HepG2 (cell line): ENCODE results near the gene CYSTM1. TPM values are rescaled to one million over a fixed set of nuclear protein-coding genes. Genes with fewer than 3 reads are reported as not detected.

ENCODE experiments used
- CAMTA2 ChIP-seq: sonication (generic); formaldehyde crosslinking; IDR thresholded peaks from 2 replicates; pipeline ENCODE4 v1.4.0; 2020; ENCODE audit warnings: mild to moderate bottlenecking, missing genetic modification reagents, borderline replicate concordance
- CEBPB ChIP-seq: IDR thresholded peaks from 2 replicates; pipeline ENCODE4 v1.6.1; 2011; ENCODE audit warnings: low read depth, low read length, improper control_type of control experiment, borderline replicate concordance
- EEA1 ChIP-seq: sonication (generic); formaldehyde crosslinking; IDR thresholded peaks from 2 replicates; pipeline ENCODE4 v1.5.1; 2020; ENCODE audit warnings: mild to moderate bottlenecking, missing genetic modification reagents, borderline replicate concordance
- ELF3 ChIP-seq: IDR thresholded peaks from 2 replicates; pipeline ENCODE4 v1.6.1; 2016; ENCODE audit warnings: missing genetic modification reagents, missing compliant biosample characterization
- FOXJ3 ChIP-seq: sonication (generic); formaldehyde crosslinking; IDR thresholded peaks from 2 replicates; pipeline ENCODE4 v1.4.0; 2020; ENCODE audit warnings: missing genetic modification reagents, mild to moderate bottlenecking, borderline replicate concordance
- HNRNPL ChIP-seq: fragments of 200-400 bp; formaldehyde crosslinking; IDR thresholded peaks from 2 replicates; pipeline ENCODE4 v1.6.1; 2017; ENCODE audit warnings: mild to moderate bottlenecking, low read depth, low read length
- KAT7 ChIP-seq: IDR thresholded peaks from 2 replicates; pipeline ENCODE4 v1.6.1; 2018; ENCODE audit warnings: borderline replicate concordance, missing compliant biosample characterization
- MAFK ChIP-seq, 2 experiments: IDR thresholded peaks in 1 of 2; conservative IDR thresholded peaks in 1 of 2; 2 replicates each; pipeline ENCODE4 v1.6.1; 2011; ENCODE audit warnings: improper control_type of control experiment in 2 of 2, low read length in 2 of 2
- SYNCRIP ChIP-seq: fragments of 200-400 bp; formaldehyde crosslinking; IDR thresholded peaks from 2 replicates; pipeline ENCODE4 v1.6.1; 2018; ENCODE audit warnings: mild to moderate bottlenecking, low read depth, low read length; ENCODE audit not compliant: insufficient read depth
- ZFP82 ChIP-seq: sonication (generic); formaldehyde crosslinking; IDR thresholded peaks from 2 replicates; pipeline ENCODE4 v1.5.1; 2020; ENCODE audit warnings: mild to moderate bottlenecking, missing genetic modification reagents, borderline replicate concordance
- ZNF124 ChIP-seq: sonication (generic); formaldehyde crosslinking; IDR thresholded peaks from 2 replicates; pipeline ENCODE4 v1.4.0; 2020; ENCODE audit warnings: missing genetic modification reagents
- ZNF383 ChIP-seq: sonication (generic); formaldehyde crosslinking; IDR thresholded peaks from 2 replicates; pipeline ENCODE4 v1.4.0; 2020; ENCODE audit warnings: missing genetic modification reagents, mild to moderate bottlenecking, borderline replicate concordance
- ZNF44 ChIP-seq: sonication (generic); formaldehyde crosslinking; IDR thresholded peaks from 2 replicates; pipeline ENCODE4 v1.5.1; 2020; ENCODE audit warnings: mild to moderate bottlenecking, missing genetic modification reagents
- ZNF552 ChIP-seq: sonication (generic); formaldehyde crosslinking; IDR thresholded peaks from 2 replicates; pipeline ENCODE4 v1.9.0; 2022; ENCODE audit warnings: missing genetic modification reagents, mild to moderate bottlenecking, borderline replicate concordance
- ZNF644 ChIP-seq: IDR thresholded peaks from 2 replicates; pipeline ENCODE4 v1.6.1; 2016; ENCODE audit warnings: low read depth
- ZNF788 ChIP-seq: sonication (generic); formaldehyde crosslinking; IDR thresholded peaks from 2 replicates; pipeline ENCODE4 v1.5.0; 2020; ENCODE audit warnings: mild to moderate bottlenecking, missing genetic modification reagents, borderline replicate concordance
- ZNF841 ChIP-seq: sonication (generic); formaldehyde crosslinking; IDR thresholded peaks from 2 replicates; pipeline ENCODE4 v1.8.1; 2023; ENCODE audit warnings: missing genetic modification reagents, borderline replicate concordance
- ZNF850 ChIP-seq: sonication (generic); formaldehyde crosslinking; conservative IDR thresholded peaks from 2 replicates; pipeline ENCODE4 v1.9.0; 2021; ENCODE audit warnings: mild to moderate bottlenecking, missing genetic modification reagents
- ZSCAN30 ChIP-seq: sonication (generic); formaldehyde crosslinking; IDR thresholded peaks from 2 replicates; pipeline ENCODE4 v1.5.0; 2020; ENCODE audit warnings: mild to moderate bottlenecking, missing genetic modification reagents
- polyA plus RNA-seq, 8 experiments: library from polyadenylated mRNA; depleted of rRNA in 3 of 8; stranded (reverse) in 7 of 8; unstranded in 1 of 8; fragments of >200 nt; fragmentation: Illumina TruSeq in 4 of 8; extraction: Trizol in 4 of 8; gene quantifications; 2 replicates each; pipeline versions ENCODE4 v1.2.1 to v1.2.3, GENCODE V29; 2011 to 2016; ENCODE audit warnings: low read depth in 4 of 8, missing spikeins in 1 of 8, mixed read lengths in 1 of 8; ENCODE audit not compliant: insufficient read depth in 1 of 8
- total RNA-seq, 5 experiments: library from RNA; depleted of rRNA; stranded (reverse); fragments of >200 nt; fragmentation: Illumina TruSeq; extraction: Trizol; gene quantifications; 2 replicates each; pipeline ENCODE4 v1.2.3, GENCODE V29; 2016; ENCODE audit warnings: low read depth in 1 of 5
- TF ChIP-seq, protein P1 (sequence below), 2 experiments: fragments of 450-650 bp in 1 of 2; sonication (generic) in 1 of 2; formaldehyde crosslinking; IDR thresholded peaks; 2 replicates each; pipeline versions ENCODE4 v1.5.0 to v1.8.0; 2020 to 2022; ENCODE audit warnings: mild to moderate bottlenecking in 1 of 2, missing genetic modification reagents in 1 of 2
- TF ChIP-seq, protein P2 (sequence below): sonication (generic); formaldehyde crosslinking; IDR thresholded peaks from 2 replicates; pipeline ENCODE4 v1.4.0; 2020; ENCODE audit warnings: missing genetic modification reagents
- TF ChIP-seq, protein P3 (sequence below): sonication (generic); formaldehyde crosslinking; IDR thresholded peaks from 2 replicates; pipeline ENCODE4 v1.8.0; 2022; ENCODE audit warnings: low read depth, missing genetic modification reagents
- TF ChIP-seq, protein P4 (sequence below): sonication (generic); formaldehyde crosslinking; IDR thresholded peaks from 2 replicates; pipeline ENCODE4 v1.8.1; 2023; ENCODE audit warnings: missing genetic modification reagents, mild to moderate bottlenecking, borderline replicate concordance
- TF ChIP-seq, protein P5 (sequence below): sonication (generic); formaldehyde crosslinking; IDR thresholded peaks from 2 replicates; pipeline ENCODE4 v1.8.1; 2022; ENCODE audit warnings: low read depth, mild to moderate bottlenecking, missing genetic modification reagents

Gene CYSTM1
- total and polyA plus RNA-seq, 2 of the 13 experiments (the other 11 are each of a cell fraction or from before 2014, with no cell fraction given), result 40.0 to 73.4 TPM

DNA sequence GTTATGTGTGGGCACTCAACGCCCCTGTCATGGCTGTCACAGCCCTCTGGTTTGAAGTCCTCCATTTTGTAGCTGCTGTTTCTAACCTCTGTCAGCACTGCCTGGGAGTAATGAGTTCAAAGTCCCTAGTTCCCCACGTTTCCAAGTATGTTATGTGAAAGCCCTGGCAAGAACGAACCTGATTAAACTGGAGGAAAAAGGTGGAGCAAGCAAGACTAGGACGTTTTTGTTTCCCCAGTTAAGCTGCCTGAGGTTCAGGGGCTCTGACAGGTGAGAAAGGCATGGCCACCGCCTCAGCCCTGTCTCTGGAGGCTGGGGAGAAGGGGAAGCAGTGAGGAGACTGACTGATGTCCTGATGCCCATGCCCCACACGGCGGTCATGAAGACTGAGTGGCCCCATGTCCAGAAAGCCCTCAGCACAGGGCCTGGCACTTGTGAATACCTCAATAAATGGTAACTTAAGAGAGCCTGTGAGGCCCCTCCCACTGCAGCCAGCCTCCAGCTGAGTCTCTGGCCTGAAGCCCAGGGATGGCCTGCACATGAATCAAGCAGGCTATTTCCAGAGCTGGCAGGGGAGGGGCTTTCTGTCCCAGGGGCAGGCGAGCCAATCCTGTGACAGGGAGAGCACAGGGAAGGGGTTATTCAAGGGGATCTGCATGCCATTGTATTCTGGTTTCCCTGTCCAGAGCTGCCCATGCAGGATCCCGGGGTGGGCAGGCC, 66.2 kb downstream of the CYSTM1 start (continued):
- TF ChIP-seq ZNF788 (CRISPR knock-in tag) (no peak), ELF3 (CRISPR knock-in tag) (no peak; the same call in 1 of the 2 replicates), MAFK (conservative IDR thresholded peaks at IDR 0.05 in 1 of 2, IDR thresholded peaks at IDR 0.05 in 1 of 2; ENCODE audit: low read length in 2 of 2) (no peak), ZNF44 (CRISPR knock-in tag) (no peak), ZNF124 (CRISPR knock-in tag) (no peak), ZNF850 (CRISPR knock-in tag) (no peak), KAT7 (CRISPR knock-in tag) (no peak), ZNF644 (CRISPR knock-in tag) (no peak), SYNCRIP (no peak), ZNF383 (no peak), FOXJ3 (CRISPR knock-in tag) (no peak), ZSCAN30 (CRISPR knock-in tag) (no peak), HNRNPL (no peak), ZFP82 (no peak), EEA1 (no peak), CAMTA2 (CRISPR knock-in tag) (no peak), ZNF841 (CRISPR knock-in tag) (no peak), ZNF552 (CRISPR knock-in tag) (no peak), CEBPB (no peak)
- TF ChIP-seq, protein P1, sequence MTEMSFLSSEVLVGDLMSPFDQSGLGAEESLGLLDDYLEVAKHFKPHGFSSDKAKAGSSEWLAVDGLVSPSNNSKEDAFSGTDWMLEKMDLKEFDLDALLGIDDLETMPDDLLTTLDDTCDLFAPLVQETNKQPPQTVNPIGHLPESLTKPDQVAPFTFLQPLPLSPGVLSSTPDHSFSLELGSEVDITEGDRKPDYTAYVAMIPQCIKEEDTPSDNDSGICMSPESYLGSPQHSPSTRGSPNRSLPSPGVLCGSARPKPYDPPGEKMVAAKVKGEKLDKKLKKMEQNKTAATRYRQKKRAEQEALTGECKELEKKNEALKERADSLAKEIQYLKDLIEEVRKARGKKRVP (CRISPR knock-in tag; IDR thresholded peaks at IDR 0.05), result no peak
- TF ChIP-seq, protein P2, sequence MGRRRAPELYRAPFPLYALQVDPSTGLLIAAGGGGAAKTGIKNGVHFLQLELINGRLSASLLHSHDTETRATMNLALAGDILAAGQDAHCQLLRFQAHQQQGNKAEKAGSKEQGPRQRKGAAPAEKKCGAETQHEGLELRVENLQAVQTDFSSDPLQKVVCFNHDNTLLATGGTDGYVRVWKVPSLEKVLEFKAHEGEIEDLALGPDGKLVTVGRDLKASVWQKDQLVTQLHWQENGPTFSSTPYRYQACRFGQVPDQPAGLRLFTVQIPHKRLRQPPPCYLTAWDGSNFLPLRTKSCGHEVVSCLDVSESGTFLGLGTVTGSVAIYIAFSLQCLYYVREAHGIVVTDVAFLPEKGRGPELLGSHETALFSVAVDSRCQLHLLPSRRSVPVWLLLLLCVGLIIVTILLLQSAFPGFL (CRISPR knock-in tag), result no peak
- TF ChIP-seq, protein P3, sequence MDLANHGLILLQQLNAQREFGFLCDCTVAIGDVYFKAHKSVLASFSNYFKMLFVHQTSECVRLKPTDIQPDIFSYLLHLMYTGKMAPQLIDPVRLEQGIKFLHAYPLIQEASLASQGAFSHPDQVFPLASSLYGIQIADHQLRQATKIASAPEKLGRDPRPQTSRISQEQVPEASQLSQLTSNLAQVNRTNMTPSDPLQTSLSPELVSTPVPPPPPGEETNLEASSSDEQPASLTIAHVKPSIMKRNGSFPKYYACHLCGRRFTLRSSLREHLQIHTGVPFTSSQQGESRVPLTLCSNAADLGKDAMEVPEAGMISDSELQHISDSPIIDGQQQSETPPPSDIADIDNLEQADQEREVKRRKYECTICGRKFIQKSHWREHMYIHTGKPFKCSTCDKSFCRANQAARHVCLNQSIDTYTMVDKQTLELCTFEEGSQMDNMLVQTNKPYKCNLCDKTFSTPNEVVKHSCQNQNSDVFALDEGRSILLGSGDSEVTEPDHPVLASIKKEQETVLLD, result no peak
- TF ChIP-seq, protein P4, sequence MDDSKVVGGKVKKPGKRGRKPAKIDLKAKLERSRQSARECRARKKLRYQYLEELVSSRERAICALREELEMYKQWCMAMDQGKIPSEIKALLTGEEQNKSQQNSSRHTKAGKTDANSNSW (CRISPR knock-in tag), result no peak
- TF ChIP-seq, protein P5, sequence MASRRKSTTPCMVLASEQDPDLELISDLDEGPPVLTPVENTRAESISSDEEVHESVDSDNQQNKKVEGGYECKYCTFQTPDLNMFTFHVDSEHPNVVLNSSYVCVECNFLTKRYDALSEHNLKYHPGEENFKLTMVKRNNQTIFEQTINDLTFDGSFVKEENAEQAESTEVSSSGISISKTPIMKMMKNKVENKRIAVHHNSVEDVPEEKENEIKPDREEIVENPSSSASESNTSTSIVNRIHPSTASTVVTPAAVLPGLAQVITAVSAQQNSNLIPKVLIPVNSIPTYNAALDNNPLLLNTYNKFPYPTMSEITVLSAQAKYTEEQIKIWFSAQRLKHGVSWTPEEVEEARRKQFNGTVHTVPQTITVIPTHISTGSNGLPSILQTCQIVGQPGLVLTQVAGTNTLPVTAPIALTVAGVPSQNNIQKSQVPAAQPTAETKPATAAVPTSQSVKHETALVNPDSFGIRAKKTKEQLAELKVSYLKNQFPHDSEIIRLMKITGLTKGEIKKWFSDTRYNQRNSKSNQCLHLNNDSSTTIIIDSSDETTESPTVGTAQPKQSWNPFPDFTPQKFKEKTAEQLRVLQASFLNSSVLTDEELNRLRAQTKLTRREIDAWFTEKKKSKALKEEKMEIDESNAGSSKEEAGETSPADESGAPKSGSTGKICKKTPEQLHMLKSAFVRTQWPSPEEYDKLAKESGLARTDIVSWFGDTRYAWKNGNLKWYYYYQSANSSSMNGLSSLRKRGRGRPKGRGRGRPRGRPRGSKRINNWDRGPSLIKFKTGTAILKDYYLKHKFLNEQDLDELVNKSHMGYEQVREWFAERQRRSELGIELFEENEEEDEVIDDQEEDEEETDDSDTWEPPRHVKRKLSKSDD (CRISPR knock-in tag), result 0 out of 2 replicates have a peak, but pooled peaks have one; percentile 31
